GM12873 (cell line): ENCODE data around the gene LRRC1.

Experiments used
- TF ChIP-seq, protein P1 (sequence below): IDR thresholded peaks from 2 replicates; pipeline ENCODE4 v1.5.1; 2012; ENCODE audit warnings: low read depth, mild to moderate bottlenecking, moderate library complexity, low read length, control low read depth; ENCODE audit not compliant: insufficient read depth; ENCODE audit errors: missing control alignments

The LRRC1 gene

DNA sequence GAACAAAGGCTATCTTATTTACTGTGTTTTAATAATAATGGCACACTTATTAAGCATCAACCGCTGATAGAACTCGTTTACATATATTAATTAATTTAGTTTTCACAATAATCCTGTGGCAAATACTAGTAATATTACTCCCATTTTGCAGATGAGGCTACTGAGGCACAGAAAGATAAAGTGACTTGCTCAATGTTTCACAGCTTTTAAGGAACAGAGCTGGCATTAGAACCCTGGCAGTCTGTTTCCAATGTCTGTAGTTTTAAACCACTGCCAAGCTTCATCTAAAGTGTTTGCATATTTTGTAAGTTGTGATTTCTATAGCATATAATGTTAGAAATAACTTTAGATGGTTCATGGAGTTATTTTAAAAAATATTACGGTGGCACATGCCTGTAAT lies 38.4 kb upstream of the LRRC1 start:
- TF ChIP-seq, protein P1, sequence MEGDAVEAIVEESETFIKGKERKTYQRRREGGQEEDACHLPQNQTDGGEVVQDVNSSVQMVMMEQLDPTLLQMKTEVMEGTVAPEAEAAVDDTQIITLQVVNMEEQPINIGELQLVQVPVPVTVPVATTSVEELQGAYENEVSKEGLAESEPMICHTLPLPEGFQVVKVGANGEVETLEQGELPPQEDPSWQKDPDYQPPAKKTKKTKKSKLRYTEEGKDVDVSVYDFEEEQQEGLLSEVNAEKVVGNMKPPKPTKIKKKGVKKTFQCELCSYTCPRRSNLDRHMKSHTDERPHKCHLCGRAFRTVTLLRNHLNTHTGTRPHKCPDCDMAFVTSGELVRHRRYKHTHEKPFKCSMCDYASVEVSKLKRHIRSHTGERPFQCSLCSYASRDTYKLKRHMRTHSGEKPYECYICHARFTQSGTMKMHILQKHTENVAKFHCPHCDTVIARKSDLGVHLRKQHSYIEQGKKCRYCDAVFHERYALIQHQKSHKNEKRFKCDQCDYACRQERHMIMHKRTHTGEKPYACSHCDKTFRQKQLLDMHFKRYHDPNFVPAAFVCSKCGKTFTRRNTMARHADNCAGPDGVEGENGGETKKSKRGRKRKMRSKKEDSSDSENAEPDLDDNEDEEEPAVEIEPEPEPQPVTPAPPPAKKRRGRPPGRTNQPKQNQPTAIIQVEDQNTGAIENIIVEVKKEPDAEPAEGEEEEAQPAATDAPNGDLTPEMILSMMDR = no peak

DNA sequence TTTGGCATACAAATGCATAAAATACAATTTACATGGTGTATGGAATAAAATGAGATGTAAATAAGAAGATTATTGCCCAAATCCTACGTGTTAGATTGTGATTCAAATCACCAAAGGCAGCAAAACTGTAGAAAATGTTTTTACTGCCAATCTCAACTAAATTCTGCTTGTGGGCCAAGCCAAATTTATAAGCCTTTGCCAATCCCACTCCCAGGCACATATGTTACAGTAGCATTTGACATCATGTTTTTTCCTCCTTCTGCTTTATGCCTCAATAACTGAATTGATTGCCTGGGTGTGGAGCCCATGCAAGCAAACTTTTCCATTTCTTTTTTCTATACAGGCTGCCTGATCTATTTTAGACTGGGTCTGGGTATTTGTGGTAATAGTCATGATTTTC lies 36.3 kb upstream of the LRRC1 start:
- TF ChIP-seq, protein P1 = no peak

DNA sequence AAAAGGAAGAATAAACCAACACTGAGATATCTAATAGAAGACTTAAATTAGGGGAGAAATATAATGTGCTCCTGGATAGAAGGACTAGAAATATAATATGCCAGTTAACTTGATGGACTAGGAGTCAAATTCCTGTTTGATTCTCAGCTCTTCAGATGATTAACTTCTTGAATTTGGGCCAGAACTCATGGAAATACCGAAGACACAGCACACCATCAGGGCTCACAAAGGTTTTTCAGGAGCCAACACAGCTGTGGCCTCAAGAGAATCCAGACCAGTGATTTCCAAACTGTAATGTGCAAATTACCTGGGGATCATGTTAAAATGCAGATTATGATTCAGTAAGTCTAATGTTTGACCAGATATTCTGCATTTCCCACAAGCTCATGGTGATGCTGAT lies 33.8 kb upstream of the LRRC1 start:
- TF ChIP-seq, protein P1 = no peak

DNA sequence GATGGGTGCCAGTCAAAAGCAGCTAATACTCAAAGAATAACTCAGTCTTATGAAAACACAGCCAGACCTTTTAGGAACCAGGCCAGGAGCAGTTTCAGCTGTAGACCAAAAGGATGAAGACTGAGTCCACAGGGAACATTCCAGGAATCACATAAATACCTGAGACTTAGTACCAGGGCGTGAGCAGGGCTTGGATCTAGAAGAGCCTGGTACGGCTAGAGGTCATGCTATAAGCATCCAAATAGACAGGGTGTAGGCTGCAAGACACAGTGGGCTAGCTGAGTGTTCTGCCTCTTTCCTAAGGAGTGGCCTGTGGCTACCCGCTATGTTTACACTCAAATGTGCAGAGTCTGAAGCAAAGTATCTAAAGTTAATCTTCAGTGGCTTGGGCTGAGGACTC lies 29.5 kb upstream of the LRRC1 start:
- TF ChIP-seq, protein P1 = no peak

DNA sequence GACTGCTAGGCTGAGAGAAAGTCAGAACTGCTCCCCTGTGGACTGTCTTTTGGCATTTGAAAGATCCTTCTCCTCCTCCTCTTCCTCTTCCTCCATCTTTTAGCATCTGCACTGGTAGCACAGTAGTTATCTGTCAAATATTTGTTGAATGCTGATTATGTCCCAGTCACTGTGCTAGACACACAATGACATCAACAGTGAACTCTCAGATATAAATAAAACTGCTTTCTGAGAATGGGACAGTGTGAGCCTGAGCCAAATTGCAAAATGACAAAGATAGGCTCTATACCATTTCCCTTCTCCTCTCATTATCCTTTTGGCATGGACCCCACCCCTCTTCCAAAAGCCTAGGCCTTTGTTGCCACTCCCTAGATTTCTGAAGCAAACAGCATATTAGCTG lies 27.9 kb upstream of the LRRC1 start:
- TF ChIP-seq, protein P1 = no peak

DNA sequence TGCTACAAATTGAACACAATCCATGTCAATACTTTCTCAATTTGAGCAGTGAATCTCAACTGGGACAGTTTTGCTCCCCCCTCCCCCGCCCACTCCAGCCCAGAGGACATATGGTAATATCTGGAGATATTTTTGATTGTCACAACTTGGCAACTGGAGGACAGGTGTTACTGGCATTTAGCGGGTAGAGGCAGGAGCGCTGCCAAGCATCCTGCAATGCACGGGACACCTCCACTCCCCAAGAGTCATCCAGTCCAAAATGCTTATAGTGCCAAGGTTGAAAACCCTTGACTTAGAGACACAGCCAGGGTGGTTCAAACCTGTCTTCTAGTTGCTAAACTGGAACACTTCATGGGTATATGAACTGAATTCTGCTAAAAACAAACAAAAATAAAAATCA lies 26.9 kb upstream of the LRRC1 start:
- TF ChIP-seq, protein P1 = no peak

DNA sequence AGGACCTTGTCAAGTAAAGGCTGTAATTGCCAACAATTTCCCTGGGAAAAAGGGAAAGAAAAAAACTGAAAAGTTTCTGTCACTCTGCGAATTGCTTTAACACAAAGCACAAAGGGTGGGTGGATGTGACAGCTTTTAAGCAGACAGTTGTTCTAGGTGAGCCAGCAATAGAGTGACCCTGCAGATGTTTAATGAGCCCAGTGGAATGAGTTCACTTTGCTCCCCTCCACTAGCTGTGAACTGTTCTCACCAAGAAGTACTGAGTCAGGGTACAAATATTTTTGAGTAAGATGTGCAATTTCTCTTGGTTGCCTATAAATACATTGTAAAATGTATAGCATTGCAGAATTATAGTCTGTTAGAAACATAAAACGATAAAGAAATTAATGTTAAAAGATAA lies 26.2 kb upstream of the LRRC1 start:
- TF ChIP-seq, protein P1 = no peak

DNA sequence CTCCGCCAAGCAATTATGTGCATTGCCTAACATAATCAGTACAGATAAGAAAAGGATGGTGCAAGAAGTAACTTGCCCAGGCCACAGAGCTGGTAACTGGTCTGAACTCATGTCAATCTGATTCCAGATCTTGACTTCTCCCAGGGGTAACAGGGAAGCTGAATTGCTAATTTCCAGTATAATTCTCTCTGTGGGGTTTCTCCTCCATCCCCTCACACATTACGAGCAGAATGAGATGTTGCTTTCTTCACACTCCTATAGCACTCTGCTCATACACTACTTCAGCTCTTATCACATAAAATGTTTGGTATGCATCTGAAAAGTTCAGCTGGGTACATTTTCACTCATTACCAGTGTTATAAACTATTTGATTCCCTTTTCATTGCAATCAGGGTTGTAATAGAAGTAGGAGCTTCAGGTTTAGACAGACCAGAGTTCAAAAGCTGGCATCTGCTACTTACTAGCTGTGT lies 24.0 kb upstream of the LRRC1 start:
- TF ChIP-seq, protein P1 = no peak
